GM19438 (cell line): ENCODE results near the gene ACTMAP.
A peak's percentile ranks its signal among the peaks of the same experiment; 100 is the strongest.
"Not testable (repeated sequence)": the region's sequence is repeated elsewhere in the genome, so short reads cannot be mapped to it uniquely, and the experiment has no call there.

Experiments used
- ATAC-seq: cut with Tn5 transposase; IDR thresholded peaks from one replicate; pipeline ENCODE4 v1.9.1; 2021; ENCODE audit warnings: low read depth; ENCODE audit not compliant: unreplicated experiment

ACTMAP gene, protein sequence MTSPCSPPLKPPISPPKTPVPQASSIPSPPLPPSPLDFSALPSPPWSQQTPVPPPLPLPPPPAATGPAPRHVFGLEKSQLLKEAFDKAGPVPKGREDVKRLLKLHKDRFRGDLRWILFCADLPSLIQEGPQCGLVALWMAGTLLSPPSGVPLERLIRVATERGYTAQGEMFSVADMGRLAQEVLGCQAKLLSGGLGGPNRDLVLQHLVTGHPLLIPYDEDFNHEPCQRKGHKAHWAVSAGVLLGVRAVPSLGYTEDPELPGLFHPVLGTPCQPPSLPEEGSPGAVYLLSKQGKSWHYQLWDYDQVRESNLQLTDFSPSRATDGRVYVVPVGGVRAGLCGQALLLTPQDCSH

DNA sequence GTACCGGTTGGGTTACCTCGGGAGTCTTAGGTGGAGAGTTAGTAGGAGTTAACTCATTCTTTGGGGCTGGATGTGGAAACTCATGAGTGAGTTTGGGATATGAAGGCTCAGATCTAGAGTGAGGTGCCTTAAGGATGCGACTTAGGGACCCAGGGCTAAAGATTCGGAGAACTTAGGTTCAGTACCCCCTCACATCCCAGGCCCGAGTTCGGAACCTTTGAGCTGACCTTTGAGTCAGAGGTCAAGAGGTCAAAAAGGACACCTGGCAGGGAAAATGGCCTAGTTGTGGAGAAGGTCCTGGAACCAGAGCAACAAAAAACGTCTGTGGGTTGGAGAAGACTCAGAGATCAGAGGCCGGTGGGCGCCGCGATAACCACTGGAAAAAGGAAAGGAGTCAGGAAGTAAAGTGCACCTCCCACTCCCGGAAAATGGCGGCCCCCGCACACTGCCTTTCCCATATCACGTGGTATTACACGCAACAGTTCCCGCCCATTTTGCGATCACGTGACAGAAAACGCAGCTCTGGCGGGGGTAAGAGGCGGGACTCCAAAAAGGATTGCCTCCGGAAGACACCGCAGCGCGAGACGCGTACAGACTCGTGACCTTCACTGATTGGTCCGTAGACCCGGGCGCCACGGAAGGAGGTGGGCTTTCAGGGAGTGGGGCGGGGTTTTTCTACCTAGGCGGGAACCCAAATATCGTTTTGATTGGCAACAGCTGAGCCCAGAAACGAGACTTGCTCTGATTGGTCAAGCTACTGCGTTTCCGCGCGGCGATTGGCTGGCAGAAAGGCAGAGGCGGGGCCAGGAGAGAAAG, at the start of gene ACTMAP:
TSS of gene ACTMAP (minus strand) at position 420 of the 816 bp plus-strand sequence. CDS start 674 bp downstream, outside the sequence.
- ATAC-seq = peak; percentile 73

DNA sequence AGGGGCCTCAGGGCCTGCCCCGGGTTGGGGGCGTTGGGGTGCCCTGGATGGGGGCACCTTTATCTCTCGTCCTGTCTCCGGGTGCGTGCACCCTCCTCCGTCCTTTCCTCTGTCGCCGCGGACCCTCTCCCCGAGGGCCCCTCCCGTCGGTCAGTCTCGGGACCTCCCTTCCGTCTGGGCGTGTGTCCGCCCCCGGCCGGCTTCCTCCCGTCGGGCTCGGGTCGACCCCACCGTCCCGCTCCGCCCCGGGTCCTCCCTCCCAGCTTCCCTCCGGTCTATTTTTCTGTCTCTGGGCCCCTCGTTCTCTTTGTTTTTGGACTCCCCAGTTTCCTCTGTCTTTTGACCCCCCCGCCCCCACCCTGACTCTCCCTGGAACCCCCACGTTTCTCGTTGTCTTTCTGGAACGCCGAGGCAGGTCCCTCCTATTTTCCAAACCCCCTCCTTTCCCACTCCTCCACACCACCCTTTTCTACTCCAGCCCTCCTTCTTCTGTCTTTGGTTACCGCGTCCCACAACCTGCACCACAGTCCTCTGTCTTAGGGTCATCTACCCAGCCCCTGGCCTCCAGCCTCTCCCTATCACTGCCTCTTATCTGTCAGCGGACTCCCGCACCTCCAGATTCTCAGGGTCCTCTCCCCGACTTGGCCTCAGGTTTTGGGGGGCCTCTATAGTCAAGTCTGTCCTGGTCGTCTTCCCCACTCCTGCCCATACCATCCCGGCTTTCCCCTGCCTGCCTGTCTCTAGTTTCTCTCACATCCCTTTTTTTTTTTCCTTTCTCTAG, 49.5 kb upstream of the ACTMAP start:
- no peak for ATAC-seq

DNA sequence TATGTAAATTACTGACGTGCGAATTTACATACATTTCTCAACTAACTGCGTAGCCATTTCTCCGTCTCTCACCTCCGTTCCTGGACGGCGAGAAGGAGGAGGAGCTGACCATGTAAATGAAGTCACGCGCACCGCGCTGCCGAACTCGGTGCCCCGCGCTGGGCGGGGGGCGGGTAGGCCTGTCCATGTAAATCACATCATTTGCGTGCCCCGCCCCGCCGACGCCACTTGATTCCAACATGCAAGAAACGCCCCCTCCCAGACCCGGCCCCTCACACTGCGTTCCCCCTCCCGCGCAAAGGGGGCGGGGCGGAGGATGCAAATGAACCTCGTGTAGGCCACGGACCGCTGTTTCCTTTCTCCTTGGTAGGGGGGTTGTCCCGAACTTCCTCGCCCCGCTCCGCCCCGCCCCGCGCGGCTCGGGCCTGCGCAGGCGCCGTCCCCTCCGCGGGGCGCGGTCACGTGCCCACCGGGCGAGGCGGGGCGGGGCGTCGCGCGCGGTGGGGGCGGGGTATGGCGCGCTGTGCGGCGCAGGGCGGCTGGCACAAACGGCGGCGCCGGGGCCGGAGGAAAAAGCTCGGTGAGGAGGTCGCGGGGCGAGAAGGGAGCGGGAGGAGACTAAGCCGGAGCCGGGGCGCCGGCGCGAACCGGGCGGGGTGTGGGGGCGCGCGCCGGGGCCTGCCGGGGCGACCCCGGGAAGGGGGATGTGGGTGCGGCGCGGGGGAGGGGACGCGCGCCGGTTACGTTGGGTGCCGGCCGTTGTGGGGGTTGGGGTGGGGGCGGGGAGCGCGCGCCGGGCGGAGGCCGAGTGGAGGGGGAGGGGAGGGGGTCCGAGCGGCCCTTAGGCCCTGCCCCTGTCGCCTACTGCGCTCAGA, 48.6 kb upstream of the ACTMAP start, which contains the start of gene EGLN2:
TSS of gene EGLN2 (plus strand) at position 509 of the 875 bp plus-strand sequence. CDS start 1,382 bp downstream, outside the sequence.
- ATAC-seq = peak; percentile 68

DNA sequence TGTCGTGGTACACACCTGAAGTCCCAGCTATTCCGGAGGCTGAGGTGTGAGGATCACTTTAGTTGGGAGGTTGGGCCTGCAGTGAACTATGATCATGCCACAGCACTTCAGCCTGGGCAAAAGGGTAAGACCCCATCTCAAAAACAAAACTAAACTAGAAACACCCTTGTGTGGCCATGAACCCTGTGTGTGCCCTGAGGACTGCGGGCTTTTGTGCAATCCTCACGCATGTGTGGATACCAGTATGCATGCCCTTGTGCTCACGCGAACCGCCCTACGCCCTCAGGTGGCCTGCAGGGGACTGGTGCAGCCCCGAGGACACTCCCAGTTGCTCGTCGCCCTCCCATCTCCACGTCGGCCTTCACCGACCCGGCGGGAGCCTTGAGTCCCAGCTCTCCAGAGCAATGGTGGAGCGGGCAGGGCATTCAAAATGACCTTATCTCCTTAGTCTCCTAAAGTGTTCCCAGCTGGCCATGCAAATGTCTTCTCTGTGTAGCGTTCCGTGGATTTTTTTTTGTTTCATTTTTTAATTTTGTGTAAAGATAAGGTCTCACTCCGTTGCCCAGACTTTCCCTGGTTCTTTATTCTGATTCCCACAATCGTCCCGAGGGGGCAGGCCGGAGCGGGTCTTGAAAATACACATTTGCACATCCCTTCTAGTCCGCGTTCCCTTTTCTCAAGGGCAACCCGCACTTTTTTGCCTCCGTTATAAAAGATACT, 47.8 kb upstream of the ACTMAP start:
- no peak for ATAC-seq

DNA sequence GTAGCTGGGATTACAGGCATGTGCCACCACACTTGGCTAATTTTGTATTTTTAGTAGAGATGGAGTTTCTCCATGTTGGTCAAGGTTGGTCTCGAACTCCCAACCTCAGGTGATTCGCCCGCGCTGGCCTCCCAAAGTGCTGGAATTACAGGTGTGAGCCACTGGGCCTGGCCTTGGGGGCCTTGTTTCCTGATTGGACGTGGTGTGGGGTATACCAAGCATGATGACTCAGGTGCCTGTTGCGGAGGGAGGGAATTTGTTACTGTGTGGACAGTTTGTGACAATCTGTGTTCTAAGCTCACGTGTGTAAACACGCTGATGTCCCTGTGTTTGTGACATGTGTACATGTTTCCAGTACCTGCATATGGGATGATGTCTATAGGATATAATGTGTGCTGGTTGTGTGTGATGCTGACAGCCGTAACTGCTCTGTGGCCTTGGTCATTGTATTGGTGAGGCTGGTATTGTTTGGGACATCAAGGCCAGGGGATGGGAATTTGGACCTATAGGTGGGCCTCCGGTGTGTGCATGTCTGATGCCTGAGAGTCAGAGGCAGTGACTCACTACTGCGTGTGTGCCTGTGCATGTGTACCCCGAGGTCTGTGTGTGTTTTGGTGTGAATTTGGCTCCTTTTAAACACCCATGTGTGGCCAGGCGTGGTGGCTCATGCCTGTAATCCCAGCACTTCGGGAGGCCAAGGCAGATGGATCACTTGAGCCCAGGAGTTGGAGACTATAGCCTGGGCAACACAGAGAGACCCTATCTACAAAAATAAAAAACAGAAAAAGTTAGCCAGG, 47.1 kb upstream of the ACTMAP start:
- no peak for ATAC-seq

DNA sequence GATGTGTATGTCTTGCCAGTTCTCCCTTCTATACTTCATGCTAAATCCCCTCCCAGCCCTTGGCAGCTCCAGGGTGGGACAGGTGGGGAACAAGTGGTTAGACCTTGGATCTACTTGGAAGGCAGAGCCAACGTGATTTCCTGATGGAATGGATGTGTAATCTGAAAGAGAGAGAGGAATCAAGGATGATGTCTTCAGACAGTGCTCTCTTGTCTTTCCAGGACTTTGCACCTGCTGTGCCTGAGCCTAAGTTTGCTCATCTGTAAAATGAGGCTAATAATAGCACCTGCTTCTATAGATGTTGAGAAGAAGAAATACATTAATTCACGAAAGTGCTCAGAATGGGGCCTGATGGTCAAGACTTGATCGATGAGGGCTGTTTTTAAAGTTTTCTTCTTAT, 41.7 kb upstream of the ACTMAP start:
- ATAC-seq = no peak

DNA sequence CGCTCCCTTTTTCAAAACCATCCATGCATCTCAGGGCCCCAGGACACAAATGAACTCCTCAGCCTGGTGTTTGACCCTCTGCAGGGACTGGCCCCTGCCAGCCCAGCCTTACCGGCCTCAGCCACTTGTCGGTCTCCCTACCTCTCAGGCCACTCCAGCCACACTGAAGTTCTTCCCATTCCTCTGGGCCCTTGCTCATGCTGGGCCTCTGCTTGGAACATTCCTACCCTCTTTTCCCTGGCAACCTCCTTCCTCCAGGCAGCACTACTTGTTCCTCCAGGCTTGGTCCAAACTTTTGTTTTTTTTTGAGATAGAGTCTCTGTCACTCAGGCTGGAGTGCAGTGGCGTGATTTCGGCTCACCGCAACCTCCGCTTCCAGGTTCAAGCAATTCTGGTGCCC, 41.1 kb upstream of the ACTMAP start:
- ATAC-seq = no peak

DNA sequence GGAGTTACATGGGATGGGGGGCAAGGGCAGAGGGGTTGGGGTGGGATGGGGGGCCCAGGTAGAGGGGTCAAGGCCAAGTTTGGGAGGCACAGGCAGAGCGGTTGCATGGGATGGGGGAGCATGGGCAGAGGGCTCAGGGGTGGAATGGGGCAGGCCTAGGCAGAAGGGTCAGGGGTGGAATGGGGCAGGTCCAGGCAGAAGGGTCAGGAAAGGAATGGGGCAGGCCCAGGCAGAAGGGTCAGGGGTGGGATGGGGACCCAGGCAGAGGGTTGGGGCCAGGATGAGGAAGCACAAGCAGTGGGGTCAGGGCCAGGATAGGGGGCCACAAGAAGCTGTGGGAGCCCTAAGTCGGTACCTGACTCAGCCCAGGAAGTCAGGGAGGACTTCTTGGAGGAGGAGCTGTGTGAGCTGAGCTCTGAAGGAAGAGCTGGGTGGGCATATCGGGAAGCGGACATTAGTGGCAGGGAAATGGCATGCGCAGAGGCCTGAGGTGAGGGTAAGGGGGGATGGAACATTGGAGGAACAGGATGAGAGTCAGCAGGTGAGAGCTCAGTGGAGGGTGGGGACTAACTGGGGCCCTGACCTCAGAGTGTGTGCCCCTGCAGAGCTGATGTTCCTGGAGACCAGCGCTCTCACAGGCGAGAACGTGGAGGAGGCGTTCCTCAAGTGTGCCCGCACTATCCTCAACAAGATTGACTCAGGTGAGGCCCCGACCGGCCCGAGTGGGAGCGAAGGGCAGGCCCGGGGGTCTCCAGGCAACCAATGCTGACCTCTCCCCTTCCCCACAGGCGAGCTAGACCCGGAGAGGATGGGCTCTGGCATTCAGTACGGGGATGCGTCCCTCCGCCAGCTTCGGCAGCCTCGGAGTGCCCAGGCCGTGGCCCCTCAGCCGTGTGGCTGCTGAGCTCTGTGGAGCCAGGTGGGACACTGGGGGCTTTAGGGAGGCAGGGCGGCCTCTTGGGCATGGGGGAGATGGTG, 36.1 kb upstream of the ACTMAP start:
- no peak for ATAC-seq

DNA sequence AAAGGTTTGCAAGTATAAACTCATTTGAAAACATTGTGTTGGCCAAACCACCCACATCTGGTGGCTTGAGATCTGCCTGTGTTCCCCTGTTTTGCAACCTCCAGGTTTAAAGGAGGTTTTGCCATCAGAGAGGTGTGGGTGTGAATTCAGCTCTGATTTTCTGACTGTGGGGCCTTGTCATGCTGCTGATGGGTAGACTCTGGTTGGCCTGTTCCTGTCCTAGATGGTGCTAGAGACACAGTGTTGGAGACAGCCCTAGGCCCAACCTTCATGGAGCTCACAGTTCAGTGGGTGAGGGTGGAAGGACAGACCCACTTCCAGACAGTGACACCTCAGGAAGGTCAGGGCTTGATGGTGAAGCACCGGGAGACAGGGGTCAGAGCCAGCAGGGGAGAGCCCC, 35.2 kb upstream of the ACTMAP start:
- ATAC-seq = no peak

DNA sequence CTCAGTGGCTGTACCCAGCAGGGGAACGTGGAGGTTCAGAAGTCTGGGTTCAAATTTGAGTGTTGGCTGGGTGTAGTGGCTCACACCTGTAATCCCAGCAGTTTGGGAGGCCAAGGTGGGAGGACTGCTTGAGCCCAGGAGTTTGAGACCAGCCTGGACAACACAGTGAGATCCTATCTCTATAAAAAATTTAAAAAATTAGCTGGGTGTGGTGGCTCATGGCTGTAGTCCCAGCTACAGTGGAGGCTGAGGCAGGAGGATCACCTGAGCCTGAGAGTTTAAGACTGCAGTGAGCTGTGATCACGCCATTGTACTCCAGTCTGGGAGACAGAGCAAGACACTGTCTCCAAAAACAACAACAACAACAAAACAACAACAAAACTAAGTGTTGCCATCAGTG, 33.9 kb upstream of the ACTMAP start:
- ATAC-seq = not testable (repeated sequence)

DNA sequence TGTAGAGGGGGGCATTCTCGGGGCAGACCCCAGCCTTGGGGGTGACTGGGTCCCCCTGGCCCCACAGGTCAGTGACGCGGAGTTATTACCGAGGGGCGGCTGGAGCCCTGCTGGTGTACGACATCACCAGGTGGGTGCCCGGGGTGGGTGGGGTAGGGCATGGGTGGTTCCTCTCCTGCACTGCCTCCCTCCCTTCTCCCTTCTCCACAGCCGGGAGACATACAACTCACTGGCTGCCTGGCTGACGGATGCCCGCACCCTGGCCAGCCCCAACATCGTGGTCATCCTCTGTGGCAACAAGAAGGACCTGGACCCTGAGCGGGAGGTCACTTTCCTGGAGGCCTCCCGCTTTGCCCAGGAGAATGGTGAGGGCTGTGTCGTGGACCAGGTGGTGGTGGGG, 33.4 kb upstream of the ACTMAP start:
- ATAC-seq = no peak

DNA sequence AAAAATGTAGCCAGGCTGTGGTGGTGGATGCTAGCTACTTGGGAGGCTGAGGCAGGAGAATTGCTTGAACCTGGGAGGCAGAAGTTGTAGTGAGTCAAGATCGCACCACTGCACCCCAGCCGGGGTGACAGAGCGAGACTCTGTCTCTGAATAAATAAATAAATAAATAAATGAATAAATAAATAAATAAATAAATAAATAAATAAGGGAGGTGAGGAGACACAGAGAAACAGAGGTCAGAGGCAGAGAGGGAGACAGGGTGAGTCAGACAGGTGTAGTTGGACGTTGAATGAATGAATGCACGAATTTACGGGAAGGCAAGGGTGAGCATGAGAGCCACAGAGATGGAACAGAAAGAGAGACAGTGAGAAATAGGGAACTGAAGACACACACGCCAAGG, 30.9 kb upstream of the ACTMAP start:
- ATAC-seq = no peak

DNA sequence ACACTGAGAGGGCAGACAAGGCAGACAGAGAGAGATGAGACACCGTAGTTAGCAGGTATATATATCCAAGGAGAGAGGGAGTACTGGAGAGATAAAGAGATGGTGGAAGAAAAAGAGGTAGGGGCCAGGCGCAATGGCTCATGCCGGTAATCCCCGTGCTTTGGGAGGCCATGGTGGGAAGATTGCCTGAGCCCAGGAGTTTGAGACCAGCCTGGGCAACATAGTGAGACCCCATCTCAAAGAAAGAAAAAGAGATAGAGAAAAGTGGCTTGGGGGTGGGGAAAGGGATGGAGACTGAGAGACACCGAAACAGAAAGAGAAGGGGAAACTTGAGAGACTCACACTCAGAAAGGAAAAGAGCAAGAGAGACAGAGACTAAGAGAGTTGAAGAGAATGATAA, 30.3 kb upstream of the ACTMAP start:
- no peak for ATAC-seq

DNA sequence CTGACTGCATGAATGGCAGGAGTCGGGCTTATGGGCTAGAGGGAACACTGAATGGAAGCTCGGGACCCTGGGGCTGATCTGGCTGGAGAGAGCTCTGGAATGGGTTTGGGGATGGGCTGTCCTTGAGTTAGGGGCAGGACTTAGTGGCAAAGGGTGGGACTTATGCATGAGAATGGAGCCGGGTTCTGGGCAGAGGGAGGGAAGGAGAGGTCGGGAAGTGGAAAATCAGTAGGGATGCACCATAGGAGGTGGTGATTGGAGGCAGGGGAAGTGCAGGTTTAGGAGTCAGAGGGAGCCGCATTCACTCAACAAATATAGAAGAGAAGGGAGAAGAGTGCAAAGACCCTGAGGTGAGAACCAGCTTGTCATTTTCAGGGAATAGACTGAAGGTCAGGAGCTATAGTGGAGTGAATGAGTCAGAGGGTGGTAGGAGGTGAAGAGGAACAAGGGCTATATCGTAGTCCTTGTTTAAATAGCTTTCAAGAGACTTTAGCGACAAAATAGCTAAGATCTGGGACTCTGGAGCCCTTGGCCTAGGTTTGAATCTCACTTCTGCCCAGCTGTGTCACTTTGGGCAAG, 28.5 kb upstream of the ACTMAP start:
- ATAC-seq = no peak

DNA sequence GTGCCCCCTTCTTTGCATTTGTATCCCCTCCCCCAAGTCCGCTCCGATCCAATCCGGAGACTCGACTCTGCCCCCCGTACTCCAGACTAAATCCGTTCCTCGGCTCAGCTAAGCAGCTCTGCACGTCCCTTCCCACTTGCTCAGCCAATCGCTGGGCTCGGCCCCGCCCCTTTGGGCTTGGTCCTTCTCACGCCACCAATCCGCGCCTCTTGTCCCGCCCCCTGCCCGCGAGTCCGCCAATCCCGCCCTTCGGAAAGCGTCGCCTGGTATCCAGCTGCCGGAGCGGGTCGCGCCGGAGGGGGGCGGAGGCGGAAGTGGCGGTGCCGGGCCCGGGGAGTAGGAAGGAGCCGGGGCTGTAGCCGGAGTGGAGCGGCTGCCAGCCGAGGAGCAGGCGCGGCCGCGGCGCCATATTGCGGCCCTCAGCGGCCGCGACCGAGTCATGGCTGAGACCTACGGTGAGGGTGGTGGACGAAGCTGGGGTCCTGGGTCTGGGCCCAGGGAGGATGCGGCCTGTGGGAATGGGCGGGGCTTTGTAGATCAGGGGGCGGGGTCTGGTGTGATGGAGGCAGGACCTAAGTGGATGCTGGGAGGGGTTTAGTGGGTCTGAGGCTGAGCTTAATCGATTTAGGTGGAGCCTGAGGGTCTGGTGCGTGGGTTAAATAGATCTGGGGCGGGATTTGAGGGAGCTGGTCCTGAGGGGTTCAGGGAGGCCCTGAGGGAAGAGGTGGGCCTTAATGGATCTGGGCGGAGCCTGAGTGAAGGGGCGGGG, 27.8 kb upstream of the ACTMAP start, which contains the start of gene RAB4B:
TSS of gene RAB4B (plus strand) at position 311 of the 769 bp plus-strand sequence. CDS start at position 440, 129 bp downstream.
- peak; percentile 58 for ATAC-seq

DNA sequence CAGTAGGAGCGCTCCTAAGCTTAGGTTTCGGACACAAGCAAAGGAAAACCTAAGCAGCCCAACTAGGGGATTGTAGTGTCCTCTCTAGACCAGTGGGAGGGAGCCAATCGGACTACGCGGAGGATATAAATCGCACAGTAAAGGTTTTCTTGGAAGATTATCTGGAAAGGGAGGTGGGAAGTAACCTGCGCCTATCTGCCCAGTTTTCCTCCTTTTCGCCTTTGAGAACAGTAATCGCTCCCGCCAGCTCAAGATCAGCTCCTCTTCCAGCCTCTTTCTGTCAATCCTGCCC, 27.3 kb upstream of the ACTMAP start:
- ATAC-seq = no peak
